GM06990 (cell line): ENCODE results near the gene PCDHGA6.
A peak's percentile ranks its signal among the peaks of the same experiment; 100 is the strongest.
"Not testable (repeated sequence)": the region's sequence is repeated elsewhere in the genome, so short reads cannot be mapped to it uniquely, and the experiment has no call there.

ENCODE experiments used
- DNase-seq: peaks from one replicate; pipeline ENCODE4 v3.0.0-alpha.2; 2011; ENCODE audit not compliant: insufficient read length; ENCODE audit errors: extremely low read depth
- H3K27me3 ChIP-seq: replicated peaks from 2 replicates; pipeline ENCODE4 v1.6.0; 2011; ENCODE audit warnings: low read length; ENCODE audit not compliant: control insufficient read depth, insufficient read depth
- H3K36me3 ChIP-seq: 2 replicates; pipeline ENCODE4 v1.5.1; 2011; ENCODE audit warnings: low read length; ENCODE audit not compliant: control insufficient read depth, insufficient read depth
- H3K4me3 ChIP-seq: replicated peaks from 2 replicates; pipeline ENCODE4 v1.5.1; 2011; ENCODE audit warnings: low read depth, mild to moderate bottlenecking, control low read depth, low read length
- TF ChIP-seq, protein P1 (sequence below): IDR thresholded peaks from 2 replicates; pipeline ENCODE4 v1.5.1; 2011; ENCODE audit warnings: low read length, control low read depth, mild to moderate bottlenecking, inconsistent platforms; ENCODE audit not compliant: insufficient read depth, poor library complexity, severe bottlenecking

PCDHGA6 gene

DNA sequence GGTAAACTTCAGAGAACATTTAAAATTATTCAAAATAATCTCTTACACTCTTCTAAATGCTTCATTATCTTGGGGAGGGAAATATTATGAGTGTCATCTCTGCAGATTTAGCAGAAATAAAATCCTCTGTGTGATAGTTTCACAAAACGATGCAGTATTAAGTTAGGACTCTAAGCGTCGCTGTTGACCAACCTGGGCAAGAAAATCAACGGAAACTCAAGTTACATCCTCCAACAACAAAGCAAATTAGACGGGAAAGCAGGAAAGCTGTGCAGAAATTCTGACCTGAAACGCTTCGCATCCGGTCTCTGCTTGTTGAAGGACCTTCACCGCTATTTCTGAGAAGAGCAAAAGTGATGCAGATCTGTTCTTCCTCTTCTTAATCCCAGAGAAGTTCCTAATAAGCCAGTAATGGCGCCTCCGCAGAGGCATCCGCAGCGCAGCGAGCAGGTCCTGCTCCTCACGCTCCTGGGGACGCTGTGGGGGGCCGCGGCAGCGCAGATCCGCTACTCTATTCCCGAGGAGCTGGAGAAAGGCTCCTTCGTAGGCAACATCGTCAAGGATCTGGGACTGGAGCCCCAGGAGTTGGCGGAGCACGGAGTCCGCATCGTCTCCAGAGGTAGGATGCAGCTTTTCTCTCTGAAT is at the start of gene PCDHGA6:
PCDHGA6 (plus strand) TSS at position 219 of the 645 bp plus-strand sequence; CDS start at position 412, 193 bp downstream.
- no peaks in the 10 kb centered on the region for H3K36me3 ChIP-seq
- H3K4me3 ChIP-seq = no peak within 1 kb of the TSS
- H3K27me3 ChIP-seq = no peaks in the 10 kb centered on the region
- no peak for DNase-seq
- TF ChIP-seq, protein P1, sequence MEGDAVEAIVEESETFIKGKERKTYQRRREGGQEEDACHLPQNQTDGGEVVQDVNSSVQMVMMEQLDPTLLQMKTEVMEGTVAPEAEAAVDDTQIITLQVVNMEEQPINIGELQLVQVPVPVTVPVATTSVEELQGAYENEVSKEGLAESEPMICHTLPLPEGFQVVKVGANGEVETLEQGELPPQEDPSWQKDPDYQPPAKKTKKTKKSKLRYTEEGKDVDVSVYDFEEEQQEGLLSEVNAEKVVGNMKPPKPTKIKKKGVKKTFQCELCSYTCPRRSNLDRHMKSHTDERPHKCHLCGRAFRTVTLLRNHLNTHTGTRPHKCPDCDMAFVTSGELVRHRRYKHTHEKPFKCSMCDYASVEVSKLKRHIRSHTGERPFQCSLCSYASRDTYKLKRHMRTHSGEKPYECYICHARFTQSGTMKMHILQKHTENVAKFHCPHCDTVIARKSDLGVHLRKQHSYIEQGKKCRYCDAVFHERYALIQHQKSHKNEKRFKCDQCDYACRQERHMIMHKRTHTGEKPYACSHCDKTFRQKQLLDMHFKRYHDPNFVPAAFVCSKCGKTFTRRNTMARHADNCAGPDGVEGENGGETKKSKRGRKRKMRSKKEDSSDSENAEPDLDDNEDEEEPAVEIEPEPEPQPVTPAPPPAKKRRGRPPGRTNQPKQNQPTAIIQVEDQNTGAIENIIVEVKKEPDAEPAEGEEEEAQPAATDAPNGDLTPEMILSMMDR = no peak

DNA sequence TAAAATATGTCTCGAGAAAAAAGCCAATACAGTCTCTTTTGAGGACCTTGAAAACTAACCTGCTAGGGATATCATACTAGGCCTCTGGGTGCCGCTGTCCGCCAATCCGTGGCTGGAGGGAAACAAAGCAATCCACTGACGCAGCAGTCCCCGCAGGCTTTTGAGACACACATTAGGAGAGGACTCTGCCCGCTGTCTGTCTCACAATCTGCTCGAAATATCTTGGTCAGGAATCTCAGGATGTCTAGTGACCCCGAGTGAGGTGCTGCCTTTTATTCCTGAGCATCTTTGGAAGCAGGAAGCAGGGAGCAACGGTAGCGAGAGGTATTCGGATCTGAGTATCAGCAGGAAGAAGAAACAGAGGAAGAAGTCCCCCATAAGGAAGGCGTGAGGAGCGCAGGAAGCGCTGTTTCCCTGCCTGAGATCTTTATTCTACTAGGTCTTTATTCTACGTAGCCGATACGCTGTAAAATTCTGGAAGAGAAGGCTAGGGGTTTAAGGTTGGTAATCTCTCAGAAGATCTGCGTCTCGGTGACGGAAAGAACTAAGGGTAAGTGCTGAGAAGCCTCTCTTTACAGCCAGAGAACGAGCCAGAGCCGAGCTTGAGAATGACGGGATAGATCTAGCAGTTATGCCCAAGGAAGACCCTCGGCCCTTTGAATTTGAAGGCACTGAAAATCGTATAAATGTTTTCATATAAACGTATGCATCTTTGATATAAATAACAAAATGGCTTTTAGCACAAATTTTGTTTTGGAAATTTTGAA is 47.4 kb upstream of the PCDHGA6 start:
- TF ChIP-seq, protein P1 = peak; percentile 90
- peak; percentile 38 for DNase-seq
- no peaks in the 10 kb centered on the region for H3K27me3 ChIP-seq
- no peaks in the 10 kb centered on the region for H3K36me3 ChIP-seq
- peak overlapping the region; percentile 67 for H3K4me3 ChIP-seq

DNA sequence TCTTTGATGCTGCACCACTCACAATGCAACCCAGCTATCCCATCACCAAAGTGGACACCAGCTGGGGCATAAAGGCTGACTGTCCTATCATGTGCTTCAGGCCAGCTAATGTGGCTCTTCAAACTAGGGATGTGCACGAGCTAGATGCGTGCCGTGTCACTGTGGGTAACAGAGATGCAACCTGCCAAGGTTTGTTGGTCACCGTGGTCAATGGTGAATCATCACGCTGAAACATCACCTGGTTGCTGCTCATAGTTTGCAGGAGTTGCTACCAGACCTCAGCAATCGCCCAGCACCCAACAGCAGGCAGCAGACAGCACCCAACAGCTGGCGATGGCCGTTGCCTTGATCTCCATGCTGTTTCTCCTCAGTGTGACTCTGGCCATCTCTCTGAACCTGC is 45.5 kb upstream of the PCDHGA6 start:
- TF ChIP-seq, protein P1 = no peak
- Histone ChIP-seq H3K36me3 (no peaks in the 10 kb centered on the region), H3K4me3 (no peak overlapping the region), H3K27me3 (no peaks in the 10 kb centered on the region)
- DNase-seq = no peak

DNA sequence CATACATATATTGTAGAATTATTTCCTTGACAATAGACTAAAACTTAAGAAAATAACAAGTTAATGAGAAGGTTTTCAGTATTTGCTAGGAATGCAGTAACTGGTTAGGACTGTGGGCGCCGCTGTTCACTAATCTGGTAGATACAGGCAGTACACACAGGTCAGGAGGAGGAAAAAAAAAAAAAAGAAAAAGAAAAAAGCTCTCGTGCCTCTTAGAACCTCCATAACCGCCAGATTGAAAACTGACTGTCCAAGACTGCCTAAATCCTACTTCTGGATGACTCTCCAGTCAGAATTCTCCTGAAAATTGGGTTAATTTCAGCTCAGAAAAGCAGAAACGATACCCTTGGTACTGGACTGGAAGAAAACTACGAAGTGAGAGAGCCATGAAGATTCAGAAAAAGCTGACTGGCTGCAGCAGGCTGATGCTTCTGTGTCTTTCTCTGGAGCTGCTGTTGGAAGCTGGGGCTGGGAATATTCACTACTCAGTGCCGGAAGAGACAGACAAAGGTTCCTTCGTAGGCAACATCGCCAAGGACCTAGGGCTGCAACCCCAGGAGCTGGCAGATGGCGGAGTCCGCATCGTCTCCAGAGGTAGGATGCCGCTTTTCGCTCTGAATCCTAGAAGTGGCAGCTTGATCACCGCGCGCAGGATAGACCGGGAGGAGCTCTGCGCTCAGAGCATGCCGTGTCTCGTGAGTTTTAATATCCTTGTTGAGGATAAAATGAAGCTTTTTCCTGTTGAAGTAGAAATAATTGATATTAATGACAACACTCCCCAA is 43.2 kb upstream of the PCDHGA6 start, which contains the start of gene PCDHGA1:
PCDHGA1 (plus strand) TSS at position 216 of the 782 bp plus-strand sequence.
- Histone ChIP-seq H3K27me3 (no peaks in the 10 kb centered on the region), H3K4me3 (peak within 1 kb of the TSS; percentile 47), H3K36me3 (no peaks in the 10 kb centered on the region)
- no peak for DNase-seq
- TF ChIP-seq, protein P1 = peak; percentile 62

DNA sequence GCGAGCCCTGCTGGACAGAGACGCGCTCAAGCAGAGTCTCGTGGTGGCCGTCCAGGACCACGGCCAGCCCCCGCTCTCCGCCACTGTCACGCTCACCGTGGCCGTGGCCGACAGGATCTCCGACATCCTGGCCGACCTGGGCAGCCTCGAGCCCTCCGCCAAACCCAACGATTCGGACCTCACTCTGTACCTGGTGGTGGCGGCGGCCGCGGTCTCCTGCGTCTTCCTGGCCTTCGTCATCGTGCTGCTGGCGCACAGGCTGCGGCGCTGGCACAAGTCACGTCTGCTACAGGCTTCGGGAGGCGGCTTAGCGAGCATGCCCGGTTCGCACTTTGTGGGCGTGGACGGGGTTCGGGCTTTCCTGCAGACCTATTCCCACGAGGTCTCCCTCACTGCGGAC is 41.1 kb upstream of the PCDHGA6 start:
- not testable (repeated sequence) for H3K27me3 ChIP-seq, DNase-seq, H3K36me3 ChIP-seq, H3K4me3 ChIP-seq
